ENCODE data around the gene AKT2. TPM values are rescaled to one million over a fixed set of nuclear protein-coding genes. Genes with fewer than 3 reads are reported as not detected.

The AKT2 gene
- total RNA-seq, 4 donors from 2014 or later, result 88.0 to 387 (median 102) TPM

DNA sequence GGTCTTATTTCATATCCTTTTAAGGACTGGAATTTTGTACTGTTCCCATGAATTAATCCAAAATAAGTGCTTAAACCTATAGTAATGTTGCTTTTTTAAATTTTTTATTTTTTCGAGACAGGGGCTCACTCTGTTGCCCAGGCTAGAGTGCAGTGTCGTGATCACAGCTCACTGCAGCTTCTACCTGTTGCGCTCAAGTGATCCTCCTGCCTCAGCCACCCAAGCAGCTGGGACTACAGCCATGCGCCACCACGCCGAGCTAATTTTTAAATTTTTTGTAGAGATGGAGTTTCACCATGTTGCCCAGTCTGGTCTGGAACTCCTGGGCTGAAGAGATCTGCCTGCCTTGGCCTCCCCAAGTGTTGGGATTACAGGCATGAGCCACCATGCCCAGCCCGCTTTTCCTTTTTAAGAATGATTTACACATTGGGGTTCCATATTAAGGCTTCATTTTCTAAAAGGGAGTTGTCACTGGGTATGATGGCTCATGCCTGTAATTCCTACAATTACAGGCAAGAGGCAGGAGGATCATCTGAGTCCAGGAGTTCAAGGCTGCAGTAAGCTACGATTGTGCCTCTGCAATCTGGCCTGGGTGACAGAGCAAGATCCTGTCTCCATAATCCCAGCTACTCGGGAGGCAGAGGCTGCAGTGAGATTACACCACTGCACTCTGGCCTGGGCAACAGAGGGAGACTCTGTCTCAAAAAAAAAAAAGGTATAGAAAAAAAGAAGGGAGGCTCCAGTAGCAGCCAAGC, 28.3 kb upstream of the AKT2 start:
- in situ Hi-C loops (cut with MboI; ENCODE audit: low sequenced_read_pairs in 4 of 4) (no loop called here), intact Hi-C loops (cut with DNase I; ENCODE audit: low total_unique reads) (no loop called here)
- H3K4me1 ChIP-seq, result no peaks in the 10 kb centered on the region
- no peaks in the 10 kb centered on the region for H3K27me3 ChIP-seq
- no peak overlapping the region for H3K27ac ChIP-seq
- no peak overlapping the region for H3K4me3 ChIP-seq
- DNase-seq (no peak), ATAC-seq (no peak)
- no peaks in the 10 kb centered on the region for H3K9me3 ChIP-seq
- no peaks in the 10 kb centered on the region for H3K36me3 ChIP-seq
- TF ChIP-seq, protein P1, sequence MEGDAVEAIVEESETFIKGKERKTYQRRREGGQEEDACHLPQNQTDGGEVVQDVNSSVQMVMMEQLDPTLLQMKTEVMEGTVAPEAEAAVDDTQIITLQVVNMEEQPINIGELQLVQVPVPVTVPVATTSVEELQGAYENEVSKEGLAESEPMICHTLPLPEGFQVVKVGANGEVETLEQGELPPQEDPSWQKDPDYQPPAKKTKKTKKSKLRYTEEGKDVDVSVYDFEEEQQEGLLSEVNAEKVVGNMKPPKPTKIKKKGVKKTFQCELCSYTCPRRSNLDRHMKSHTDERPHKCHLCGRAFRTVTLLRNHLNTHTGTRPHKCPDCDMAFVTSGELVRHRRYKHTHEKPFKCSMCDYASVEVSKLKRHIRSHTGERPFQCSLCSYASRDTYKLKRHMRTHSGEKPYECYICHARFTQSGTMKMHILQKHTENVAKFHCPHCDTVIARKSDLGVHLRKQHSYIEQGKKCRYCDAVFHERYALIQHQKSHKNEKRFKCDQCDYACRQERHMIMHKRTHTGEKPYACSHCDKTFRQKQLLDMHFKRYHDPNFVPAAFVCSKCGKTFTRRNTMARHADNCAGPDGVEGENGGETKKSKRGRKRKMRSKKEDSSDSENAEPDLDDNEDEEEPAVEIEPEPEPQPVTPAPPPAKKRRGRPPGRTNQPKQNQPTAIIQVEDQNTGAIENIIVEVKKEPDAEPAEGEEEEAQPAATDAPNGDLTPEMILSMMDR (IDR thresholded peaks at IDR 0.05 in 4 of 5, conservative IDR thresholded peaks at IDR 0.05 in 1 of 5), result no peak
- TF ChIP-seq POLR2A (IDR thresholded peaks at IDR 0.05), result no peak

DNA sequence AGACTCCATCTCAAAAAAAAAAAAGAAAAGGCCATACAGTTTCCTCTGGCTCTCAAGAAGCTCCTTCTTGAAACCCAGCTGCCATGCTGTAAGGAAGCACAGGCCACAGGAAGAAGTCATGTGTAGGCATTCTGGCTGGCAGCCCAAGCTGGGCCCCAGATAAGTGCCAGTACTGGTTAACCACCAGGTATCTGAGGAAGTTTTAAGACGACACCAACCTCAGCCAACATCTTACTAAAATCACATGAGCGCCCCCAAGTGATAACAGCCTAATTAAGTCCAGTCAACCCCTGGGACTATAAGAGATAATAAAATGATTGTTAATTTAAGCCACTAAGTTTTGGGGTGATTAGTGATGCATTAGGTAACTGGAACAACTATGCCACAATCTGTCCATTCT, 27.4 kb upstream of the AKT2 start:
- no peak for TF ChIP-seq POLR2A (IDR thresholded peaks at IDR 0.05)
- TF ChIP-seq, protein P1 (IDR thresholded peaks at IDR 0.05 in 4 of 5, conservative IDR thresholded peaks at IDR 0.05 in 1 of 5), result no peak
- H3K4me1 ChIP-seq, result no peaks in the 10 kb centered on the region
- intact Hi-C loops (cut with DNase I; ENCODE audit: low total_unique reads) (no loop called here), in situ Hi-C loops (cut with MboI; ENCODE audit: low sequenced_read_pairs in 4 of 4) (no loop called here)
- no peak overlapping the region for H3K27ac ChIP-seq
- no peaks in the 10 kb centered on the region for H3K9me3 ChIP-seq
- ATAC-seq, result no peak
- no peaks in the 10 kb centered on the region for H3K27me3 ChIP-seq
- no peak overlapping the region for H3K4me3 ChIP-seq
- H3K36me3 ChIP-seq, result no peaks in the 10 kb centered on the region
- no peak for DNase-seq

DNA sequence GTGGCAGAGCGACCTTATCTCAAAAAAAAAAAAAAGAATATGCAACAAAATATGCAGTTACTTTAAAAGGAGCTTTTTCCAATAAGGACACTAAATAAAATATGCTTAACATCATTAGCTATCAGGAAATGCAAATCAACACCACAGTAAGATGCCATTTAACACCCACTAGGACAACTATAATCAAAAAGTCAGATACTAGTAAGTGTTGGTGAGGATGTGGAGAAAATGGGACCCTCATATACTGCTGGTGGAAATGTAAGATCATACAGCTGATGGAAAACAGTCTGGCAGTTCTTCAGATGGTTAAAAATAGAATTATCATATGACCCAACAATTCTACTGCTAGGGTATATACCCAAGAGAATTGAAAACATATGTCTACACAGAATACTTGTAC, 24.5 kb upstream of the AKT2 start:
- in situ Hi-C loops (cut with MboI; ENCODE audit: low sequenced_read_pairs in 4 of 4), result loop anchor here in 1 of 4 donors (10.0 kb wide), 1 partner anchor 325 kb away; no protein-coding TSS in a partner anchor
- Histone ChIP-seq H3K4me3 (no peak overlapping the region), H3K4me1 (no peaks in the 10 kb centered on the region), H3K9me3 (no peaks in the 10 kb centered on the region), H3K27me3 (no peaks in the 10 kb centered on the region), H3K36me3 (no peaks in the 10 kb centered on the region), H3K27ac (no peak overlapping the region)
- TF ChIP-seq POLR2A (IDR thresholded peaks at IDR 0.05), result no peak
- TF ChIP-seq, protein P1 (IDR thresholded peaks at IDR 0.05 in 4 of 5, conservative IDR thresholded peaks at IDR 0.05 in 1 of 5), result no peak
- no peak for DNase-seq
- no peak for ATAC-seq
- intact Hi-C loops (cut with DNase I; ENCODE audit: low total_unique reads), result no loop called here

DNA sequence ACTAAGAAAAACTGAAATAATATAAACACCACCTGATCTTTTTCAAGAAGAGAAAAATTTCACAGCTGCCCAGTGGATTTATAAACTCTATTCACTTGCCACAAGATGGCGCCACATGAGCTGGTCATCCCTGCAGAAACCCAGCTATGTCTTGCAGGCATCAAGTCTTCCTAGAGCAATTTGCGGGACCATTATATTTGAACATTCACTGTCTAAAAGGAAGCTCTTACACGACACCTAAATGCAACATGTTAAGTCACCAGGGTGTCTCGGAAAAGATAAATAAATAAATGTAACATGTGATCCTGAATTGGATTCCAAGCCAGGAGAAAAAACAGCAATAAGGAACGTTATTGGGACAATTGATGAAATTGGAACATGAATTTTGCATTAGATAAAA, 20.3 kb upstream of the AKT2 start:
- H3K27me3 ChIP-seq, result no peaks in the 10 kb centered on the region
- intact Hi-C loops (cut with DNase I; ENCODE audit: low total_unique reads), result loop anchor here (2.0 kb wide), 1 partner anchor 293 kb away; no protein-coding TSS in a partner anchor
- ATAC-seq (peak; percentile 85 to 89), DNase-seq (peak; percentile 64 to 66)
- in situ Hi-C loops (cut with MboI; ENCODE audit: low sequenced_read_pairs in 4 of 4), result loop anchor here in 1 of 4 donors (10.0 kb wide), 1 partner anchor 329 kb away; no protein-coding TSS in a partner anchor
- TF ChIP-seq, protein P1 (IDR thresholded peaks at IDR 0.05 in 4 of 5, conservative IDR thresholded peaks at IDR 0.05 in 1 of 5), result peak; percentile 52 to 80 (median 73)
- no peak for TF ChIP-seq POLR2A (IDR thresholded peaks at IDR 0.05)
- no peak overlapping the region for H3K27ac ChIP-seq
- H3K4me3 ChIP-seq, result no peak overlapping the region
- H3K4me1 ChIP-seq, result no peaks in the 10 kb centered on the region
- no peaks in the 10 kb centered on the region for H3K36me3 ChIP-seq
- H3K9me3 ChIP-seq, result no peaks in the 10 kb centered on the region

Measured in gastrocnemius medialis (tissue), 4 donors.